ENCODE data around the gene RANBP3L.
A peak's percentile ranks its signal among the peaks of the same experiment; 100 is the strongest.

Gene RANBP3L

DNA sequence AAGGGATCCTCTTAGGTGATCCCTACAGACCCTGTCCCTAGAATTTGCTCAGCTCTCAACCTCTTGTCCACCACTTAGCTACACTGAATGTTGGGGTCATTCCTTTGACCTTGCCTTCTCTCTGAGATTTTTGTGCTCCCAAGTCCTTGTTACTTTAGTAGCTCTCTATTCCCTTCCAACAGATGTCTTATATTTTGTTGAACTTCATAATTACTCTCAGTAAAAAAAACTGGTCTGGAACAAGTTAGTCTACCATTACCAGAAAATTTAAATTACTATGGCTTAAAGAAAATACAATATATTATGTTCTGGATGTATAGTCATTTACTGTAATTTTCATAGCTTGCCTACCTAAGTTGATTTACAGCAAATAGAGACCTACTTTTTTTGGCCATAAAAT is 23.5 kb upstream of the RANBP3L start:
- no peak overlapping the region for H3K4me3 ChIP-seq (ENCODE audit: control insufficient read depth, low read depth, low read length)
- TF ChIP-seq, protein P1, sequence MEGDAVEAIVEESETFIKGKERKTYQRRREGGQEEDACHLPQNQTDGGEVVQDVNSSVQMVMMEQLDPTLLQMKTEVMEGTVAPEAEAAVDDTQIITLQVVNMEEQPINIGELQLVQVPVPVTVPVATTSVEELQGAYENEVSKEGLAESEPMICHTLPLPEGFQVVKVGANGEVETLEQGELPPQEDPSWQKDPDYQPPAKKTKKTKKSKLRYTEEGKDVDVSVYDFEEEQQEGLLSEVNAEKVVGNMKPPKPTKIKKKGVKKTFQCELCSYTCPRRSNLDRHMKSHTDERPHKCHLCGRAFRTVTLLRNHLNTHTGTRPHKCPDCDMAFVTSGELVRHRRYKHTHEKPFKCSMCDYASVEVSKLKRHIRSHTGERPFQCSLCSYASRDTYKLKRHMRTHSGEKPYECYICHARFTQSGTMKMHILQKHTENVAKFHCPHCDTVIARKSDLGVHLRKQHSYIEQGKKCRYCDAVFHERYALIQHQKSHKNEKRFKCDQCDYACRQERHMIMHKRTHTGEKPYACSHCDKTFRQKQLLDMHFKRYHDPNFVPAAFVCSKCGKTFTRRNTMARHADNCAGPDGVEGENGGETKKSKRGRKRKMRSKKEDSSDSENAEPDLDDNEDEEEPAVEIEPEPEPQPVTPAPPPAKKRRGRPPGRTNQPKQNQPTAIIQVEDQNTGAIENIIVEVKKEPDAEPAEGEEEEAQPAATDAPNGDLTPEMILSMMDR (IDR thresholded peaks at IDR 0.05; ENCODE audit: control insufficient read depth, insufficient read depth, low read depth, low read length, missing control alignments) = no peak
- no peak for DNase-seq (ENCODE audit: low read depth)

DNA sequence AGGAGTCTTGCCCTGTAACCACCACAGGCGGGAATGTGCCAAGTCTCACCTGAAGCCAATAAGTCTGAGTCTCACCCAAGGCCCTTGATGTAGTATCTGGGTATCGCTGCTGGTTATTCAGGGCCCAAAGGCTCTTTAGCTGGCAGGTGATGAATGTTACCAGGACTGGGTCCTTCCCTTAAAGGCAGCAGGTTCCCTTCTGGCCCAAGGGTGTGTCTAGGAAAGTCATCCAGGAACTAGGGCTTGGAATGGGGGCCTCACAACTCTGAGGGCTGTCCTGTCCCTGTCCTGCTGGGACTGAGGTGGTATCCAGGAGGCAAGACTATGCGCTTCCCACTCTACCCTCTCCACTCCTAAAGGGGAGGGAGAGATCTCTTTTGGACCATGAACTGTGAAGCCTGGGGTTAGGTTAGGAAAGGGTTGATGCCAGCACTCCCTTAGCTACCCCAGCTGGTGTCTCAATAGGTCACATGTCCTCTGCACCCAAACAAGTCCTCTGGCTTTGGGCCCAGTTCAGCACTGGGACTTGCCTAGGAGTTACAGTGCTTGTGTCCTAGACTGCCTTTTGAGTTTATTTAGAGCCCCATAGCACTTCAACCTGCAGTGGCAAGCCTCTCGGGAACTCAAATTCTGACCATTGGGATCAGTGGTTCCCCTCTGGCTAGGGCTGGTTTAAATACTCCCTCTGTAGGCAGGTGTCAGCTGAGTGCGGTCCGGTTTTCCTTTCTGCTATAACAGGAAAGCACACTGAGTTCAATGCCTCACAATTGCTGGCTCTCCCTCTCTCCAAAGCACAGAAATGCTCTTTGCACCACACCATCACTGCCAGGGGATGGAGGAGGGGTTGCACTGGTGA is 22.5 kb upstream of the RANBP3L start:
- no peak for DNase-seq (ENCODE audit: low read depth)
- TF ChIP-seq, protein P1 (IDR thresholded peaks at IDR 0.05; ENCODE audit: control insufficient read depth, insufficient read depth, low read depth, low read length, missing control alignments) = no peak
- no peak overlapping the region for H3K4me3 ChIP-seq (ENCODE audit: control insufficient read depth, low read depth, low read length)

DNA sequence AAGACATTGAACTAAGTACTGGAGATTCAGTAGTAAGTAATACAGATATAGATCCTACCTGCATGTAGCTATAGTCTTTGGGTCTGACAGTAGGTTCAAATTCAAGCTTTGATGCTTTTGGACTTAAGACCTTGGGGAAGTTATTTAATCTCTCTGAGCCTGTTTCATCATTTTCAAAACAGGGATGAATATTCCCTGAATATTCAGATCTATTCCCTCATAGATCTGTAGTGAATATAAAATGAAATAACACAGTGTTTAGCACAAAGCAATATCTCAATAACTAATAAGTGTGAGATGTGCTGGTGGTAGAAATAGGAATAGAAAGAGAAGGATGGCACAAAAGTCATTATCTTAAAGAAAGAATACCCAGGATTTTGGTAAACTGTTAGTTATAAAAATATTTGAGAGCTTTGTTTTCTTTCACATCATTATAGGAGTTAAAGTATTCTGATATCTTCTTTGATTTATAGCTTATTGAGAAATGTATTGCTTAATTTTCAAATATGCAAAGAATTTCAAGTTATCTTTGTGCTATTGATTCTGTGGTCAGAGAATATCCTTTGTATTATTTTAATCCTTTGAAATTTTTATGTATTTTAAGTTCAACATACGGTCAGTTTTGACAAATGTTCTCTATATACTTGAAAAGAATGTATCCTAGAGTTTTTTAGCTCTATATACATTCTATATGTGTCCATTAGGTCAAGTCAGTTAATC is 11.4 kb upstream of the RANBP3L start:
- no peak overlapping the region for H3K4me3 ChIP-seq (ENCODE audit: control insufficient read depth, low read depth, low read length)
- no peak for DNase-seq (ENCODE audit: low read depth)
- TF ChIP-seq, protein P1 (IDR thresholded peaks at IDR 0.05; ENCODE audit: control insufficient read depth, insufficient read depth, low read depth, low read length, missing control alignments) = no peak

DNA sequence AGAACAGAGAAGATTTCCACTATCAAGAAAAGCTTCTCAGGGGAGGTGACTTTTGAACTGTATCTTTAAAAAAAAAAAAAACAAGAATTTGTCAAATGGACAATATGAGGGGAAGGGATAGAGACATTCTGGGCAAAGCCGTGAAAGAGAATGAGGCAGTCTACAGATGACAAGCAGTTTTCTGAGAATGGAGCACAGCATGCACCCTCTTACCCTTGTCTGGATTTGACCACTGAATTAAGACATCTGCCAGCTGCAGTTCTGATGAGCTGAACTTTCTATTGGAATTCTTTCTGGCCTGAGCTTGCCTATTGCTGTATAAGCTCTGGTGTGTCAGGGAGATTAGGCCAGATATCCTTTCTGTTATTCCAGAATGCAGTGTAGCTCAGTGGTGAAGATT is 10.3 kb upstream of the RANBP3L start:
- TF ChIP-seq, protein P1 (IDR thresholded peaks at IDR 0.05; ENCODE audit: control insufficient read depth, insufficient read depth, low read depth, low read length, missing control alignments) = no peak
- no peak for DNase-seq (ENCODE audit: low read depth)
- no peak overlapping the region for H3K4me3 ChIP-seq (ENCODE audit: control insufficient read depth, low read depth, low read length)

DNA sequence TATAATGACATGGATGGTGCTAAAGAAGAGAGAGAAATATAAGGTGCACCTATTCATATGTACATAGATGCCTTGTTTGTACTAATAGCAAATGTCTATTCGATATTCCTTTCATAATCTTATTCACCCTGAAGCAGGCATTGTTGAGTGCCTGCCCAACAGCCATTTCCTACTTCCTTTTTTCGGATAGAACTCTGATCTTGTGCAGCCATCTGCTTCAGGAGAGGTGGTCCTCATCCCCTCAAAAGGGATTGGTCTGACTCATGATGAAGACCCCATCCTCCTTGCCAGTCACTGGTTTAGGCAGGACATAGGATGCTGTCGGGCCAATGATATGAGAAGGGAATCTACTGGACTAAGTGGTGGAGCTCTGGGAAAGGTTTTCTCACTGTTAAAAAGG is 8.4 kb upstream of the RANBP3L start:
- no peak for DNase-seq (ENCODE audit: low read depth)
- TF ChIP-seq, protein P1 (IDR thresholded peaks at IDR 0.05; ENCODE audit: control insufficient read depth, insufficient read depth, low read depth, low read length, missing control alignments) = no peak
- no peak overlapping the region for H3K4me3 ChIP-seq (ENCODE audit: control insufficient read depth, low read depth, low read length)

DNA sequence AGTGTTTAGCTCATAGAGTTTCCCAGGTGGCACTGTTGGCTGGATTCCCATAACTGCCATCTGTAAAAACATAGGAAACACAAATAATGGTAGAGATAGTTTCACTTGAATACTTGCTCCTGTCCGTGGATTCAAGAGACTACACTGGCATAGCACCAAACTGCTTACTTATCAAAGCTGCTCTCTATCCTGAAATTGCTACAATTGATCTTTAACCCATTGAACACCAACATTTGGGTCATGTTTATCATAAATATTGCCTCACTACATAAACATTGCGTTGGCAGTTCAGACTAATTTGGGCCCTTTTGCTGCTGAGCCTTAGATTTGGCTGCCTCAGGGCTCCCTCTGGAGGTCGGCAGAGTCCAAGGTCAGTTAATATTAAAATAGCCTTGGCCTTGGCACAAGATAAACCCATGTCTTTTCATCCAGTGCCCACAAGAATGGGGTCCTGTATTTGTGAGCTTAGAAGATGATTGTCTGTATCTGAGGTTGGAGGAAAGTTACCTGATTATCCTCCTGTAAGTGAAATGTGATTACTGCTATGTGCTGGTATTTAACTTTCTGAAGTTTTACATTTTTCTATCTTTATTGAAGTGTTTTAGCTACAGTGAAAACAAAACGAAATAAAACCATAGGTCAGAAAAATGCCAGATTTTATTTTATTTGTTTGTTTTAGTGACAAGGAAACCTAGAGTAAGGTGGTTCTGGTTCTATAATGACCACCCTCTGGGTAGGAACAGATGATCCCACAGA is 4.0 kb upstream of the RANBP3L start:
- DNase-seq (ENCODE audit: low read depth) = no peak
- H3K4me3 ChIP-seq (ENCODE audit: control insufficient read depth, low read depth, low read length) = no peak overlapping the region
- TF ChIP-seq, protein P1 (IDR thresholded peaks at IDR 0.05; ENCODE audit: control insufficient read depth, insufficient read depth, low read depth, low read length, missing control alignments) = peak; percentile 75
